Activated T-cell treated with anti-CD3 and anti-CD28 coated beads for 4 hours (primary cell): ENCODE measurements around the gene AGBL2.

Experiments used
- DNase-seq: peaks from one replicate; pipeline ENCODE4 v3.0.0-alpha.2; 2020

AGBL2 gene

DNA sequence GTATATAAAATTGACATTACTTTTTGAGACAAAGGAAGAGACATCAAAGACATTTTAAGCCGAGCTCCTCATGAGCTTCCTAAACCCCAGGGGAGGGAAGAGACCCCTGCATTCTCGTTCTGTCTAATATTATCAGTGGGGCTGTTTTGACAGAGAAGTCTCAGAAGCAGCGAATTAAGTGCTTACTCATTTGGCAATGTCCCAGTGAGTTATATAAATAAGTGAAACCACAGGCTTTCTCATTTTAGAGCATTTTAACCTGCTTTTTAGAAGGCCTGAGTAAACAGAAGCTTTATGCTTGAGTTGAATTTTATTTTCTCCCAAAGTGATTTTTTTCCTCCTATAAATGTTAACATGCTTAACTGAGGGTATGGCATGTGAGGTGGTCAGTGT, 97.8 kb downstream of the AGBL2 start:
- DNase-seq = no peak

DNA sequence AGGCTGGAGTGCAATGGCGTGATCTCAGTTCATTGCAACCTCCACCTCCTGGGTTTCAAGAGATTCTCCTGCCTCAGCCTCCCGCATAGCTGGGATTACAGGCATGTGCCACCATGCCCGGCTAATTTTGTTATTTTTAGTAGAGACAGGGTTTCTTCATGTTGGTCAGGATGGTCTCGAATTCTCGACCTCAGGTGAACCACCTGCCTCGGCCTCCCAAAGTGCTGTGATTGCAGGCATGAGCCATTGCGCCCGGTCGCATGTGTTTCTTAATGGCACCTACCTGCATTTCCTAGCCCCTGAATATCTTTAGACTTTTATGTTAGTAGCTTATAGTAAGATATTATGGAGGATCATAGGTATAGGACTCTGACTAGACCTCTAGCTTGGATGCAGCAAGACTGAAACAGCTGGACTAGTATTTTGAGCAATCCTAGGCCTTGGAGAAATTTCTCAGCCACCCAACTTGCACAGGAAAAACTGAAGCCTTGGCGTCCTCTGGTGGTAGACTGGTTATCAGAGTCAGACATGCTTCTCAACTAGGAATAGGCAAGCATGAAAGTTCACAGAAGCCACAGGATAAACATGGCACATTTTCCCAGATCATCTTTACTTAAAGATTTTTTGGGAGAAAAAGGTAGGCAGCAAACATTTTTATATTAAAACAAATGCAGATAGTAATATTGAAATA, 98.3 kb downstream of the AGBL2 start:
- no peak for DNase-seq

DNA sequence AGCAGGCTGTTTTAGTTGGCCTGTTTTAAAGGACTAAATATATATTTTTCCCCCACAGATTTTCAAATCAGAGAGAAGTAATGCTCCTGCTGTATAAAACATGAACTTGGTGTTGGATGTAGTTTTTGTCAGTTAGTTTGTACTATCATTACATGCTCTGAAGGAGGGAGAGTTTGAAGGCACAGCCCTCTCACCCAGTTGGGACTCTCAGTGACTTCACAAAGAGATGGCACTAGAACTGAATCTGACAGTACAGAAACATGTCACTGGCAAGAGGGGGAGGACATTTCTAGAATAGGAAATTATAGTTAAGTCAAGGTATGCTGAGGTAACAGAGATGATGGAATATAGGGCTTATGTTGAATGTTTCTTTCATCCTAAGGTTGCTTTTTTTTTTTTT, 99.9 kb downstream of the AGBL2 start:
- no peak for DNase-seq

DNA sequence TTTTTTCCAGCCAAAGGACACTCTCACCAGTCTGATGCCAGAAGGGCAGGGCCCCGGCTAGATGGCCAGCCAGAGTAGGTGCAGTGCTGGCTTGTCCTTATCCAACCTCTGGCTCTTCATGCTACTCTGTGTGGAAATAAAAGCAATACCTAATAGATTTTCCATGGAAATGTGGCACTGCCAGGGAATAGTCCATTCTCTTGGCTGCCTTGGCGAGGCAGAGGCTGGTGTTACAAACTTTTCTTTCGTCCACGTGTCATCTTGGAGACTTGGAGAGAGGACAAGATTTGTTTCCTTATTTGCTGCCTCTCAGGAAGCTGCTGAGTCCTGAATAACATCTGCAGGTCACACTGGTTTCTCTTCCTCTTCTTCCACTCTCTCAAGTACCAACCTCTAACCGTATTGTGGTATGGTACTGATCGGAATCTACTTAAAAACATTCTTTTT, 103.8 kb downstream of the AGBL2 start:
- no peak for DNase-seq

DNA sequence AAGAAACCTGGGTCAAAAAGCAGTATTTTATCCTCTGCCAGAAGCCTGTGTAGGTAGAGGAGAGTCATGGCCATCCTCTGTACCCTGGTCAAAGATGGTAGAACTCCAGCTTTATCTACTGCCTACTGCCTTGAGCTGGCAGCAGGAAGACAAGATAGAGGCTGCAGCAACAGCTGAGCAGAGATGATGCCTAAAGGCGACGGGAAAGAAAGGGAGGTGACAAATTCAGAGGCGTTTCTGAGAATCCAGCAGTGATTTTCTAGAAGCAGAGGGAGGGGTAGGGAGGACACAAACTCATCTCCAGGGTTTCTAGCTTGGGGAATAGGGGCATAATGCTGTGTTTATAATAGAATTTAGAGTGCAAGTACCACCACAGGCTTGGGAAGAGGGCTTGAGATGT, 105.5 kb downstream of the AGBL2 start:
- no peak for DNase-seq
